Cardiac septum (tissue), 1 donor: ENCODE measurements around the gene CLNK. TPM values are rescaled to one million over a fixed set of nuclear protein-coding genes. Genes with fewer than 3 reads are reported as not detected.

Experiments used
- DNase-seq: peaks from one replicate; pipeline ENCODE4 v3.0.0-alpha.2; 2020; ENCODE audit warnings: low spot score
- intact Hi-C: fragments of 100-400 bp; cut with DNase I; formaldehyde crosslinking; loops from one replicate; pipeline ENCODE4 v1.14.0; 2022
- long read RNA-seq: library from polyadenylated mRNA; unstranded; transcript quantifications from one replicate; pipeline ENCODE4 v2.0.0, GENCODE V29; 2021
- total RNA-seq: library from RNA; stranded (reverse); fragmentation: NEBNext Ultra II Directional; extraction: Animal tissue kit (Norgen Biotek cat#: 25700); gene quantifications from one replicate; pipeline ENCODE4 v1.2.1, GENCODE V29; 2021
- donor health status: DM: no; HTN: no; CAD: no.

The CLNK gene, protein sequence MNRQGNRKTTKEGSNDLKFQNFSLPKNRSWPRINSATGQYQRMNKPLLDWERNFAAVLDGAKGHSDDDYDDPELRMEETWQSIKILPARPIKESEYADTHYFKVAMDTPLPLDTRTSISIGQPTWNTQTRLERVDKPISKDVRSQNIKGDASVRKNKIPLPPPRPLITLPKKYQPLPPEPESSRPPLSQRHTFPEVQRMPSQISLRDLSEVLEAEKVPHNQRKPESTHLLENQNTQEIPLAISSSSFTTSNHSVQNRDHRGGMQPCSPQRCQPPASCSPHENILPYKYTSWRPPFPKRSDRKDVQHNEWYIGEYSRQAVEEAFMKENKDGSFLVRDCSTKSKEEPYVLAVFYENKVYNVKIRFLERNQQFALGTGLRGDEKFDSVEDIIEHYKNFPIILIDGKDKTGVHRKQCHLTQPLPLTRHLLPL
- not detected for total RNA-seq
- long read RNA-seq = 0 reads

GRCh38 chr4:10684631-10685030 lies at the start of gene CLNK:
CLNK (minus strand) TSS chr4:10684768; CDS start chr4:10667869, 16,899 bp downstream.
- intact Hi-C loops = no loop called here
- DNase-seq = no peak

DNA sequence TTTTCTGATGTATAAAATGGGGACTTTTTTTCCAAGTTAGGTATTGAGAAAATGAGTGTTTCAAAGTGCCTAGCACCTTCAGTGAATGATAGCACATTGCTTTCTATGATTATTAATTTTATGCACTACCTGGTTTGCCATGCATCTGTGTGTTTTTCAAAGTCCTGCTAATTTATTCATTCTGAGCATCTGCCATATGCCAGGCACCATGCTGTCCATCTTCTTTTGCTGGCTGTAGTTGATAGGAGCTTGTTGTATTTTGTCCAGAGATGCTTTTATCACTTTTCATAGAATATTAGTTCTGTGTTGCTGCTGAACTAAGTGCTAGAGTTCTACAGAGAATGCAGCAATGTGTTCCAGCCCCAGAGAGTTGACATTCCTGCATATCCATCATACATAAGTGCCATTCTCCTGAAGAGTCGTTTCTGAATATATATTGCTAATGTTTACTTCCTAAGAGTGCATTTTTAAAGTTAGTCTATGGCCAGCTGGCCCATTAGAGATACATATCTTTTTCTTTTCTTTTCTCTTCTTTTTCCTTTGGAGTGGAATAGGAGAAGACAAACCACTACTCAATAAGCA lies 49.0 kb upstream of the CLNK start:
- DNase-seq = no peak
- intact Hi-C loops = no loop called here

DNA sequence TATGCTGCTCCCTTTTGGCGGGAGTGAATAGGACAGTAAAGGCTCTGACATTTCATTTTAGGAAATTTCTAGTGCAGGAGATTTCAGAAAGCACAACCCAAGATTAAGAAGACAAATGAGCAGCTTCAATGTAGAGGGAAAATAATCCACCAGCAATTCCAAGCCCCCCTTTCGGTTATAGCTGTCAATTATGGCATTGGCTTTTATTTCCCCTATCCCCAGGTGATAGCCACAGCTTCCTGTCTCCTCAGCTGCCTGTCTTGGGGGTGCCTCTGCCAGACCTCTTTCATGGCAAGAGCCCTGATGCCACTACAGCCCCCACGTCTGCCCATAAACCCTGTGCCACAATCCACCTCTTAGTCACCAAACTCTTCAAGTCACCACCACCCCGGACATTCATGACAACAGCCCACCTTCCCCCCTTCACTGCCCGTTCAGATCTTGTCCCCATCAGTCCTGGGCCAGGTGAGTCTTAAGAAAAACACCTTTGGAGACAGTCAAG lies 48.4 kb upstream of the CLNK start:
- intact Hi-C loops = no loop called here
- no peak for DNase-seq

DNA sequence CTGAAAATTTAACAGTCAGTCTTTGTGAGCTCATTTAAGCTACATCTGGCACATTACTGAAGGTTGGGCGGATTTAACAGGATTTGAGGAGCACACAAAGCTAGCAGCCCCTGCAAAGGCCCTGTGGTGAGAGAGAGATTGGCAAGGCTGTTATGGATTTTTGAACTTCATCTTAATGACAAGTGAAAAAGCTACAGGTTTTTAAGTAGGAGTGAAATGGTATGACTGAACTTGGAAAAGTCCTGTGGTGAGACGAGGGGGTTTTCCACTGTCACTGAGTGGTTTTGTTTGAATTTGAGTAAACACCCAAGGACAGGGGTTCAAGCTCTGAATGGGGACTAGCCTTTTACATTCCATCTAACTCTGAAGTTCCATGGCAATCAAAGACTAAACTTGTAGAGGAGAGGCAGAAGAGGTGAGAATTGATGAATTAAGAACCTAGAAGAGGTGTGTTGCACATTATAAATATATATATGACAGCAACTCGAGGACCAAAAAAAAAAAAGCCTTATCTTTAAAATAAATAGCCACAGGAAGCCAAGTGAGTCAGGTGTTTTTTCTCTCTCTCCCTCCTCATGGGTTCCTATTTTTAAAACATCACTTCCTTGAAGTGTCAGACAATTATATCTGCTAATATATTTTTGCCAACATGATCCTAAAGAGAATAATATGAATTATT lies 47.8 kb upstream of the CLNK start:
- no peak for DNase-seq
- intact Hi-C loops = no loop called here

DNA sequence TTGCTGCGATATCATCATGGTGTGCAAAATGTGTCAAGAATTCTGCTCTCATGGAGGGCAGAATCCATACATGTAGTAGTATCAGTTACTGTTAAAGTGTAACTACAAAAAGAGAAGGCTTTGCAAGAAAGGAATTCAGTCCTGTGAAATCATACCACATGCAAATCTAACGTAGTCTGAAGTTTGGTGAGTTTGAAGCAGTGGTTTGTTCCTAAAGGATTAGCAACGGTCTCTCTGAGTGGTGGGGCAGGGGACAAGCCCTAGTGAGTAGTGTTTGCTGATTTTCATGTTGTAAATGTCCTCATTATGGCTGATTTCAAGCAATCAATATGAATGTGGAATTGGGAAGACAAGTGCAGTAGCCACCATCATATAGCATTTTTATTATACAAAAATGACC lies 47.1 kb upstream of the CLNK start:
- DNase-seq = no peak
- intact Hi-C loops = no loop called here

GRCh38 chr4:10731162-10731561 lies 46.6 kb upstream of the CLNK start:
- intact Hi-C loops = no loop called here
- DNase-seq = no peak

GRCh38 chr4:10730590-10730989 lies 46.0 kb upstream of the CLNK start:
- intact Hi-C loops = no loop called here
- no peak for DNase-seq

DNA sequence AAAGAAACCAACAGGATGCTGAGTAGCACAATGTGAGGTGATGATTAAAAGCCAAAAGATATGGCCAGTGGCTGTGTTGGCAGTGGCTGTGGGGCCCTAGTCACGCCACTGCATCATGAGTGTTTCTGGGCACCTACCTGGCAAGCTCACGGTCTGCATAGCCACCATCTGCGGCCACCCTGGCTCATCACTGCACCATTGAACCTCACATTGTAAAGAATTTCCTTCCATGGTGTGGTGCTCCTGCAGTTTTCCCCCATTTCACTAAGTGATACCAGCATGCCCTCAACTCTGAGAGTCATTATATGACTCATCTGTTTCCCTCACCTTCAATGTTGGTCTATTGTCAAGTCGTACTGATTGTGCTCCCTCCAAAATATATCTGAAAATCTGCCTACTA lies 45.5 kb upstream of the CLNK start:
- no peak for DNase-seq
- intact Hi-C loops = no loop called here

DNA sequence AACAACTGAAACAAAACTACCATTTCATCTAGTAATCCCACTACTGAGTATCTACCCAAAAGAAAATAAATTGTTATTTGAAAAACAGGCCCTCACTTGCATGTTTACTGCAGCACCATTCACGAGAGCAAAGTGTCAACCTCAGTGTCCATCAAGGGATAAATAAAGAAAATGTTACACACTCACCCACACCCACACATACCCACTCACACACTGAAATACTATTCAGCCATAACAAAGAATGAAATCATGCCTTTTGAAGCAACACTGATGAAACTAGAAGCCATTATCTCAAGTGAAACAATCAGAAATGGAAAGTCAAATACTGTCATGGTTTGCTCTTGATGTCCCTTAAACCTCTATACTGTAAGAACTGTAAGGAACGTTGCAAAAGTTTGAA lies 44.8 kb upstream of the CLNK start:
- intact Hi-C loops = no loop called here
- no peak for DNase-seq

GRCh38 chr4:10728016-10728415 lies 43.4 kb upstream of the CLNK start:
- intact Hi-C loops = no loop called here
- no peak for DNase-seq

GRCh38 chr4:10727140-10727880 lies 42.7 kb upstream of the CLNK start:
- intact Hi-C loops = no loop called here
- no peak for DNase-seq

- no peak for DNase-seq
These were observed 38.4 kb upstream of the CLNK start for GRCh38 chr4:10722957-10723356.

DNA sequence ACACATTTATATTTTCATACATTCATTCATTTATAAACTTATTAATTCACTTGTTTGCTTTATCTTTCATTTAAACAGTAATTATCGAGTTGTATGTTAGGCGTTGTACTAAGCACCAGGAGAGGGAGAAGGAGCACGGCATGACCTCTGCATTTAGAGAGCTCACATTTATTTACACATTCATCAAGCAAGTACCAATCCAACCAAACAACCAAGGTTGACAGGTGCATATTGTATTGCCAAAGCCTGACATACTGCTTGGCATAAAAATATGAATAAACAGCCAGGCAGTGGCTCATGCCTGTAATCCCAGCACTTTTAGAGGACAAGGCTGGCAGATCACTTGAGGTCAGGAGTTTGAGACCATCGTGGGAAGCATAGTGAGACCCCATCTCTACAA lies 37.0 kb upstream of the CLNK start:
- intact Hi-C loops = no loop called here
- no peak for DNase-seq

More at GRCh38 chr4:10722957-10723356, 38.4 kb upstream of the CLNK start:
- intact Hi-C loops = no loop called here

- intact Hi-C loops = no loop called here
- DNase-seq = no peak
These were observed 31.6 kb upstream of the CLNK start for GRCh38 chr4:10716163-10716562.

GRCh38 chr4:10715696-10716095 lies 31.1 kb upstream of the CLNK start:
- intact Hi-C loops = no loop called here
- DNase-seq = no peak

- DNase-seq = no peak
- intact Hi-C loops = no loop called here
These were observed 30.6 kb upstream of the CLNK start for GRCh38 chr4:10715135-10715534.

DNA sequence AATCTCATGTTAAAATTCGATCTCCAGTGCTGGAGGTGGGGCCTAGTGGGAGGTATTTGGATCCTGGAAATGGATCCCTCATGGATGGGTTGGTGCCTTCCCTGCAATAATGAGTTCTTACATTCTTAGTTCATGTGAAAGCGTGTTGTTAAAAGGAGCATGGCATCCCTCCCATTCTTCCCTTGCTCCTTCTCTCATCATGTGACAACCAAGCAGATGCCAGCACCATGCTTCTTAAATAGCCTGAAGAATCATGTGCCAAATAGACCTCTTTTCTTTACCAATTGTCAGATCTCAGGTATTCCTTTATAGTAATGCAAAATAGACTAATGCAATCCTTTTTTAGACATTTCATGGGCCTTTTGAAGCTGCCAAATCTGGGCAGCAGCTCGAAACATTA lies 29.0 kb upstream of the CLNK start:
- DNase-seq = no peak
- intact Hi-C loops = no loop called here

- intact Hi-C loops = no loop called here
- no peak for DNase-seq
These were observed 21.7 kb upstream of the CLNK start for GRCh38 chr4:10706236-10706635.

DNA sequence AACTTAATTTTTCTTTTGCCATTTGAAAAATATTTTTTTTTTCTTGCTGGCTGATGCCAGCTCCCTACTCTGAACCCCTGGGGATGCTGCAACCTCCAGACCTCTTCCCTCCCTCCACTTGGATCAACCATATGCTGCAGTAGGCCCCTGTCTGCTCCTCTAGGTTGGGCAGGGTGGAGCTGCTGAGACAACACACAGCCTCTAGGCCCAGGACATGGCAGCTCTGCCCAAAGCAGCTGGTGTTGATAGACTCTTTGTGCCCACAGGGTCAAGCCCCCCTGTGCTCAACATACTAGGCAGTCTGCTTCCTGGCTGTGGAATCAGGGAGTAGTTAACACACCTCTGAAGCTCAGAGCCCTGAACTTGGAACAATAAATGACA lies 19.9 kb upstream of the CLNK start:
- intact Hi-C loops = no loop called here
- DNase-seq = no peak
